Measurements from ENCODE around the gene ANKS6.
A peak's percentile ranks its signal among the peaks of the same experiment; 100 is the strongest.

Gene ANKS6

DNA sequence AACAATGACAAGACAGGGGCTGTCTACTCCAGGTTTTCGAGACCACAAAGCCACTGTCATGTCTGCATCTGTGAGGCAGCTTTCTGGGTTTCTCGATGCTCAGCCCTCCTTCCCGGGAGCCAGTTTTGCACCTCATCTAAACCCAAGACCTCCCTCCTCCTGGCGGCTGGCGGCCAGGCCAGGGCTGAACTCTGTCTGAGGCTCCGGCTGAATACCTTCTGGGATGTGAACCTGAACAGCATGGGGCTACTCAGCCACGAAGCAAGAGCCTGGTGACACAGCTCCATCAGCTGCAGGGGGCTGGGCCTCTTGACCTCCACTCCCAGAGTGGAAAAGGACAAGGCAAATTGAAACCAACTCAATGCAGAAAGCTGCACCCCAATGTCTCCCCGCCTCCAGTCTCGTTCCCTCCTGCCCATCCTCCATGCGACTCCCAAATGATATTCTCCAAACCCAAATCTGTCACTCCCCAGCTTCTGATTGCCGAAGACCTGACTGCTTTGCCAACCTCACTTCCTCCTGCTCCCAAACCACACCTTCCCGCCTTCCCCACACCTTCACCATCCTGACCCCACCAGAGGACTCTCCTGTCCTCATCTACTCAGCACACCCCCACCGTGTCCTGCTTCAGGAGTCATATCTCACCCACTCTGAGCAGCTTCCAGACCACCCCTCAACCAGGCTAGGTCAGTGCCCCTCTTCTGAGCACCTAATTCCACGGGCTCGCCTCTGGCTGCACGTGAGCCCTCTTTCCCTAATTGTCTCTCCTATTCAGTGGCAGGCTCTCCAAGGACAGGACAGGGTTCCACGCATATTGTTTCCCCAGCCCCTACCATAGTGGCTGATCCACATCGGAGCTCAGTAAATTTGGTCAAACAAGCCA, 4.5 kb downstream of the ANKS6 start:
- no peak for DNase-seq (ENCODE audit: low read depth)

DNA sequence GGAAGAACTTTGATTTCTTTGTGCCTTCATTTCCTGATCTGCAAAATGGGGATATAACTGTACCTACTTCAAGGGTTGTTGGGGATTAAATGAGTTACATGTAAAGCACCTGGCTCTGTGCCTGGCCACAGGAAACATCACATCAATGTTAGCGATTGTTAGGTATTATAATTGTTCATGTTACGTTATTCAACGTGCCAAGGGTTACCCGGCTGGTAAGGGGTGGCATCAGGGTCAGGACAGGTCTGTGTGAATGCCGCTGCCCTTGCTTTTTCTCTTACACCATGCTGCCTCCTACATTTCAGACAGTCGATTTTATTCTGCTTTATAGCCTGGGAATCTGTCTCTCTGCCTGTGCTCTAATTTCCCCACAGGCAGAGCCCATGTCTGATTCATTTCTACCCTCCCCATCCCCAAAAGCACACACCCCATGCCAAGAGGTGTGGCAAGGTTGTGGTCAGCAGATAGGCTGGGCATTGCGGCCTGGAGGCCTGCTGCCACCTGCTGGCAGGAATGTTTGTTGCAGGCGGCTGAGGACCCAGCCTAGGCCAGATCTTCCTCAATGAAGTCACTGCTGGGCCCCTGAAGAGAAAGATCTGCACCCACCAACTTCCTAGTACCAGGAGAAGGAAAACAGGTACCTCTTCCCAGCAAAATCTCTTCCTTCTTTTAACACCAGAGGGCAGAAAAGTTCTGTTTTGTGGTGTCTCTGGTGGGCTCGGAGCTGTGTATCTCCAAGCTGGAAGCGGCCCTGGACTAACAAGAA, 5.3 kb downstream of the ANKS6 start:
- peak; percentile 96 for DNase-seq (ENCODE audit: low read depth)

DNA sequence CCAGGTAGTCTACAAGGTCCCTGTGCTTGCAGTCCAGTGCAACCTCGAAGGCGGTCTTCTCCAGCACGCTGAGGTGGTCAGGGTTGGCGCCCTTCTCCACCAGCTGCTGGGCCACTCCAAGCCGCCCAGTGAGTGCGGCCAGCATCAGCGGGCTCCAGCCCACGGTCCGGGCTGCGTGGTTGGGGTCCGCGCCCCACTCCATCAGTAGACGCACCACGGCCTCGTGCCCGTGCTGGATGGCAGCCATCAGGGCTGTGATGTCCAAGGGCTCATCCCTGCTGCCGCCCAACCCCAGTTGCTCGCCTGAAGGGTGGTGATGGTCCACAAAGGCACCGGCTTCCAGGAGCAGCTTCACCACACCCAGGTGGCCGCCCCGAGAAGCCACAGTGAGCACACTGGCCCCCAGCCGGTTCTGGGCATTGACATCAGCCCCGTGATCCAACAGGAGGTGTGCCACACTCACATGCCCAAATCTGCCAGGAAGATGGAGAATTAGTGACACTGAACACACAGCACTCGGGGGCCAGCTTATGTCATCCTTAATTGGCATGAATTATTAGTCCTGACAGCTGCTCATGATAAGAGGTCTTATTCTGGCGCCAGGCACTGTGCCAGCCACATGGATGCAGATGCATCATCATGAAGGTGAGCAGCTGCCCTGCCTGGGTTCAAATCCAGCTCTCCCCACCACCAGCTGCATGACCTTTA, 6.1 kb downstream of the ANKS6 start:
- DNase-seq (ENCODE audit: low read depth), result no peak

DNA sequence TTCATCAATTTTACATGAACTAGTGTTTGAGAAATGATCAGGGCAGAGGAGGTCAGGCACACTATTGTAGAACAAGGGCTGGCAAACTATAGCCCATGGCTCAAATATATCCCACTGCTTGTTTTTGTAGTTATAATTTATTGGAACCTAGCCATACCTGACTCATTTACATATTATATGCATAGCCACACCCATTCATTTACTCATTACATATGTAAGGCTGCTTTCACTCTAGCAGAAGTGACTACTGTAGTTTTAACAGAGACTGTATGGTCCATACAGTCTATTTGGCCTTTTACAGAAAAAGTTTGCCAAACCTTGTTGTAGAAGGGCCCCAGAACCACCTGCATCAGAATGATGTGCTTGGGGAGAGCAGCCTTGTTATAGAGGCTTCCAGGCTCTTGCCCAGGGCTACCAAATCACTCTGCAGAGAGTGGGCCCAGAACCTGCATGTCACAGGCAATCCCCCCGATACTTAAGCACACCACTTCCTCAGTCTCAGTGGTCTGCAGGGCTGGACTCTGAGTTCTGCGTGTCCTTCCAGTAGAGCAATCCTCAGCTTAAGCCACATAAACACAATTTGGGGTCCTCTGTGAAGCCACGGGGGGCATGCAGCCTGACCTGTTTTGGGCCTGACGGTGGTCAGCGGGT, 6.7 kb downstream of the ANKS6 start:
- no peak for DNase-seq (ENCODE audit: low read depth)

DNA sequence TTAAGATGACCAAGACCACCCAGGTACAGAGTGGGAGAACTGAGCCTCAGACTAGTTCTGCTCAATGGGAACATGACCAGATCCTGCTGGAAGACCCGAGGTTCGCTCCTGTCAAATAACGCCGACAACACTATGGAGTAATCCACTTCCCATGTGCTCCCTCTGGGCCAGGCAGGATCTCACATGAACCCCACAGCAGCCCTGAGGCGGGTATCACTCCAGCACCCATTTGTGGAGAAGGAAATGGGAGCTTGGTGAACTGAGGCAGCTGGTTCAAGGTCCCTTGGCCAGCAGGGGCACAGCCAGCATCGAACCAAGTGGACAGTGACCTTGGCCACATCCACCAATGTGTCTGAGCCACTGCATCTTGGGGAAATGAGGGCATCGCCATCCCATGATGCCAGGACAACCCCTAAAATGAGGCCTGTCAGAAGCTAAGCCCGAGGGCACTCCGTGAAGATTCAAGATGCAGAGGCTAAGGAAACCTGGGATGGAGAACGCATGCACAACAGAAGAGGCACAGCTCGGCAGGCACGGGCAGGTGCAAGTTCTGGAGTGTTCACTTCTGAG, 8.5 kb downstream of the ANKS6 start:
- no peak for DNase-seq (ENCODE audit: low read depth)

DNA sequence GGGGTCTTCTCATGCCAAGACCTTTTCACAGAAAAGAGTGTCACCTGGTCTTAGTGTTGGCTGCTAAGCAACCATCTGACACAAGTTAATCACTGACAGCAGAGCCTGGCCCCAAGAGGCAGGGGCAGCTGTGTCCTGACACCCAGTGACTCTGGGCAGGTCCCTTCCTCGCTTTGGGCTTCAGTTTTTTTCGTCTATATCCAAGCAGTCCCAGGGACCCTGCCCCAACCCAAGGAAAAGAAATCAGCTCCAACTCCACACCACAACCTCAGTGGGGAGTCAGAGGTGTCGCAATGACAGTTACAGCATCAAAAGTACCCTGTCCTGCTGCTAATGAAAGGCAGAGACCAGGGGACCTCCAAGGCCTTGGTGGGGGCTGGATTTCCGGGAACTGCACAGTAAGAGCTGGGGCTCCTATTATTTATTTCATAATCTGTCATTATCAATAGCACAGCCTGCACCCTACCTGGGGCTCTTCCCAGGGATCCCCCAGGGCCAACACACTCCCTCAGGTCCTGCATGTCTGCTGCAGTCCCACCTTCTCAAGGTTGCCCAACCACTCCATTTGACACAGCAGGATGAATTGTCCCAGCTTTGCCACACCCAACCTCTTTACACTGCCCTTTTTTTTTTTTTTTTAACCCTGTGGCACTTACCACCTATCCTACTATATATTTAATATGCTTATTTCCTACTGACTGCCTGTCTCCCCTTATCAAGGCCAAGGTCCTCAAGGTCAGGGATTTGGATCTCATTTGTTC, 9.4 kb downstream of the ANKS6 start:
- no peak for DNase-seq (ENCODE audit: low read depth)

DNA sequence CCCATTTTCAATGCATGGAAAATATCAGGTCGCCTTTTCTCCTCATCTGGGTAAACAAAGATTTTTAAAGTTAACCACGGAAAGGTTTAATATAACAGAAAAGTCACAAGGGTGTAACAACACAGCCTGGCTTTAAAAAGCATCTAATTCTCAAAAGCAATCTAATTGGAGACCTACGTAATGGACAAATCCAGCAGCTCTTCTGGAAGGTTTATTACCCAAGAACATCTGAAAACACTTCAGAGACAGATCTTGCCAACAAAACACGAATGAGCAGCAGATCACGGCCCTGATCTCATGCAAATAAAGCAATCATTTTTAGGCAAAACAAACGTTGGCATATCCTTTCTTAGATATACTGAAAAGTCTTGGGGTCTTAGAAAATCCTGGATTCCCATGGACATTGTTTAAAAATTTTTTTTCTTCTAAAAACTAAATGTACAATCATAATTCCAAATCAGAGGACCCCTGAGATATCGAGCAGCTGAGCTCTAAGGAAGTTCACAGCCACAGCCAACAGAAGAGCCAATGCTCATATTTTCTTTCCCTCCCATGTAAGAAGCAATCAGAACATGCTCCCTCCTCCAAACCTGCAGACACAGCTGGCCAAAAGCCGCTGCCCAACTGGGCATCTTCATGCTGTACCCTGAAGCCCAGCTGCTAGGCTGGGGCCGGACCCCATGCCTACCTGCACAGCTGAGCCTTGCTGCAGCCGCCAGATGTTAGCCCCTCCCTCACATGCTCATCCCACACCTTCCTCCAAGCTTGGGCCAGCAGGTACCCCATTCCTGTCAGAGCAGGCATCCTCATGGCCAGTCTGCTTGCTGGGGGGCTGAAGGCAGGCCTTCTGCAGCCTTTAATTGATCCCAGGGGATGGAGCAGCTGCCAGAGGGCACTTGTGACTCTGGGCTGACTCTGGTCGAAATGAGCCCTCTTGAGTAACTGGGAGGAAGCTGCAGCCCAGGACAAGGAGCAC, 11.2 kb downstream of the ANKS6 start:
- DNase-seq (ENCODE audit: low read depth), result no peak

DNA sequence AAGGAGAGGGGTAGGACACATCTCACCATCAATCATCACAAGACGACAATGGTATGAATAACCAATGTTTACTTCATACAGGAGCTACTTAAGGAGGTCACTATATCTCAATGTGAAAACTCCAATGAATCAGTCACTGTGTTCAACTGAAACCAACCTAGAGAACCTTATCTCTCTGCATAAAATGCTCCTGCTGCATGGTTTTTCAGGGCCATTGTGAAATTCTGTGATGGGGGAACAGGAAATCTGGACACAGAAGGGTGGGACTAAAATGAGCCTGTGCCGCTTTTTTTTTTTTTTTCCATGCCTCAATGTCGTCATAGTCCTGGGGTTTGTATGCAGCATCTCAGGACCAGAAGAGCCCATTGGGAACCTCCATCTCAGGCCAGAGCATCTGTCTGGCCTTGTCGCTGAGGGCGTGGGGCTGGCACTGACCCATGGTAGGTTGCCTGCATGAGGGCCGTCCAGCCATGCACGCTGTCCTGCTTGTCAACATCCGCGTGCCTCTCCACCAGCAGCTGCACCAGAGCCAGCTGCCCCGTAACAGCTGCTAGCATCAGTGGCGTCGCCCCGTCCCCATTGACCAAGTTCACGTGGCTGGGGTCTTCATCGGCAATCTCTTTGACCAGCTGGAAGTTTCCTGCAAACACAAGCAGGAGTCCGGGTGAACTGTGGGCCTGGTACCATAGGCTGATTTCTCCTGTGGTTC, 12.7 kb downstream of the ANKS6 start:
- DNase-seq (ENCODE audit: low read depth), result no peak

DNA sequence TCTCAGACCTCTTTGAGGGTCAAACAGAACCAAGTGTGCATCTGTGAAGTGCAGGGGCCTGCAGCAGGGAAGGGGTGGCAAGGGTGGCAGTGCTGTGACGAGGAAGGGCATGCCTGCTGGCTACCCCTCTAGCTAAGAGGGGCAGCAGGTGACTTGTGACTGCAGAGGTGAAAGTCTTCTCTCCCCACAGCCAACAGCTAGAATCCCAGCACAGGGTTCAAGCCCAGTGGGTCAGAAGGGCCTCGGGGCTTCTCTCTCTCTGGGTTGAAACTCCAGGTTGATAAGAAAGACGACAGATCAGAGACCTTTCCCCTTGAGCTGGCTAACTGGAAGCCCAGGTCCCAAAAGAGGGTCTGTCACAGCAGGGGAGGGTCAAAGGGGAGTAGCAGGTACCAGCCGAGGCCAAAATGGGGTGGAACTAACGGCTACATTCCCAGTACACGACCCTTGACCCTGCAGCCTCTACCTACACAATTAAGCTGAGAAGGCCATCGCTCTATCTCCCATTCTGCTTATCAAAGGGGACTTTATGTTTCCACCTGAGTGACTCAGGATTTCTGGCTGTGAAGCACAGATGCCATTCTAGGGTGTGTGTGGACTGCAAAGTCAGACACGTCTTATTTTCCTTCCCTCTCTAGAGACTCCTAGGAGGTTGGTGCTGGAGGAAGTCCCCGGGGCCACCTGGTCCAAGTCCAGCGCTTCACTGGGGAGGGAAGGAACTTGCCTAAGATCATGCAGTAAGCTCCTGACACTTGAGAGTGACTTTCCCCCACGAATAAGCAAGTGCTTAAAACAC, 14.6 kb downstream of the ANKS6 start:
- DNase-seq (ENCODE audit: low read depth), result no peak

DNA sequence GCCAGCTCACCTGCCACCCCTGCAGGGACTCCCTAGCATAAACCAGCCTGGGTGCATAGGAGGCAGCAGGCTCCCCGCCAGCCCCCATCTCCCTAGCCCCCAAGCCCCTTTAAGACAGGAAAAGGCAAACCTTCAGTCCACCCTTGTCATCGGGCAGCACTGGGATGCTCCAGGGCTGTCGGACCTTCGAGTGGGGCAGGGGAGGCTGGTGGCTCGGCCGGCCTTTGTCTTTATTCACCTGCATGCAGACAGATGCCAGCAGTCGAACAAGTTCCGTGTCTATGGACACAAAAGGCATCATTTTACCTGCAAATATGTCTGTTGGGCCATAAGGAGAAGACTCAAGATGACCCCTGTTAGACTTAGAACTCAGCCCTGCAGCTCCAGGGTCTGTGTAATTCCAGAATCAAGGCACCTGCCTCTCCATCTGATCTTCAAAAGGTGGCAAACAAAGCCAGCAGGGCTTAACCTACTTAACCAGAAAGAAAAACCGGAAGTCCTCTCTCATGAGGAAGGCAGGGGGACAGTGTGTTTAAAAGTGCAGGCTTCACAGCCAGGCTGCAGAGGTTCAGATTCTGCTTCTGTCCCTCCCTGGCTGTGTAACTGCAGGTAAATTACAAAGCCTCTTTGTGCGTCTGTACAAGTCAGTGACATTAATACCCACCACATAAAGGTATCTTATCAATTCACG, 16.2 kb downstream of the ANKS6 start:
- DNase-seq (ENCODE audit: low read depth), result no peak

DNA sequence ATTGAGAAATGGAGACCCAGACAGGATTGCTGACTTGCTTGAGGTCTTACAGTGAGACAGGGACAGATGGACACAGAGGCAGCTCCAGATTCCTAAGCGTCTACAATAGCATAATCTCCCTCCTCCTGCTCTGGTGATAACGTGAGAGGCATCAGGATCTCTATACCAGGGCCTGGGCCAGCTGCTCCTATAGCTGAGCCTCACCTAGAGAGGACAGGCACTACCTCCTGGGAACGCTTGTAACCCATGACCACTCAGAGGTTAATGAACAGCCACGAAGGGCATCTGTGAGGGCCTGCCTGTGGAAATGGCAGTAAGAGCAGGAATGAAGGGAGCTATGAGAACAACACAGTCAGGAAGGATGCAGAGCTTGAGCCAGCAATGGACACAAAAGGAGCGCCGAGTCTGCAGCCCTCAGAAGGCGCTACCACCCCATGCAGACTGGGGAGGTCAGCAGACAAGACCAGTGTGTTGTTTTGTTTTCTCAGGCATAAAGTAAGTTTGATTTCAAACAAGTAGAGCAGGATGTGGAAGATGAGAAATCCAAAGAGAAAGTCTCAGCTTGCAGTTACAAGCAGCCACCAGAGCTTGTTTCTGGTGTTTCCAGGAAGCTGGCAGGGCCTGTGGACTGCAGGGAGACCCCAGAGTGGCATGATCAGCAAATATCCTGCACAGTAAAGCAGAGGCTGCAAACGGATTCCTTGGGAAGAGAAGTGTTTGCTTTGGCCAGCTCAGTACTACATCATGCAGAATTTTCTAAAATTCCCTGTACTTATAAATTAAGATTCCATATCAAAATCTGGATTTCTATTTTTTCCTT, 17.4 kb downstream of the ANKS6 start:
- no peak for DNase-seq (ENCODE audit: low read depth)

DNA sequence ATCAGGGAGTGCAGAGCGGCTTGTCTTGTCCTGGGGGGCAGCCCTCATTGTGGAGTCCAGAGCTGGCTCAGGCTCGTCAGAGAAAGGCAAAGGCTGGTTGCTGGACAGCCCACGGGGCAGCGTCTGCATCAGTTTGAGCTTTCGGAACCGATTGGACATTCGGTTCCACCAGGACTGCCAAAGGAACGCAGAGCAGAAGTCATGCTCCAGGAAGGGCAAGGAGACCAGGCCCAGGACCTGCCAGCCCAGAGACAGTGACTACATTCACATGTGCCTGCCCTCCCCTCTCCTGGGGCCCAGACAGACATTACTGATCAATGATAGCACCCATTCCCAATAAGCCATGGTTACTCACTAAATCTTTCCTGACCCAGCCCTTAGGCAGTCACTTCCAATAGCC, 18.1 kb downstream of the ANKS6 start:
- DNase-seq (ENCODE audit: low read depth), result no peak

DNA sequence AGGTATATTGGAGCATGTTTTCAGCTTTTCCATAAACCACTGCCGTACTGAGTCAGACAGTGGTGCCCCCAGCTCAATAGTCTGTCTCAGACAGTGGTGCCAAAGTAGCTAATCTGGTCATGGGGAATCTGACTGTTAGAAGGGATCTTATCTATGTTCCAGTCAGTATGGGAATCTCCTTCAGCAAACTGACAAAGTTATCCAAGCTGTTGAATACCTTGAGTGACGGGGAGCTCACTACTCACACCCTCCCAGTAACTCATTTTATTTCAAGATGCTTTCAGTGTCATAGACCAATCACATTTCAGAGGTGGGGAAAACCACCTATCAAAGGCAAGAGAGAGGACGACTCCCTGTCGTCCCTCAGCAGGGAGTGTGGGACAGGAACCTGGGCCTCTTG, 18.7 kb downstream of the ANKS6 start:
- DNase-seq (ENCODE audit: low read depth), result no peak

DNA sequence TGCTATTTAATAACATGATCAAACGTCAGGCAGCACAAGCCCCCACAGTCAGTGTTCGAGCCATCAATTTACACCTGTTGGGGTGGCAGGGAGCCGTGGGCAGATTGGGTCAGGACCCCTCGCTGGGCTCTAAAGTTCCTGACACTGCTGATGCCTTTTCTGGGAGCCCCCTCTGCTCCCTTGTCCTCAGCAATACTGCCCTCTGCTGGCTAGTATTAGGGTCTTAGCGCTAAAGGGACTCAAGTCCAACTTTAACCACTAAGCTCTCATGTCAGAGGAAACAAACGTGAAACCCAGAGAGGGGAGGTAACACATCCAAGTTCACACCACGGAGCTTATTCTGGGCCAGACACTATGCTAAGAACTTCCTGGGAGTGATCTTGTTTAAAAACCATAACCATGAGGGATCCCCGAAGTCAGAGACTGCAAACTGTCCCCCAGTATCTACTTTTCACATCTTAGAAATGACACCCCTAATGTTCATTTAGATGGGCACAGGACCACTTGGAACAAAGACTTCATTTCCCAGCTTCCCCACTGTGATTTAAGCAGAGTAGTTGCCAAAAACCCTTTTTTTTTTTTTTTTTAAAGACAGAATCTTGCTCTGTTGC, 20.4 kb downstream of the ANKS6 start:
- peak; percentile 71 for DNase-seq (ENCODE audit: low read depth)

DNA sequence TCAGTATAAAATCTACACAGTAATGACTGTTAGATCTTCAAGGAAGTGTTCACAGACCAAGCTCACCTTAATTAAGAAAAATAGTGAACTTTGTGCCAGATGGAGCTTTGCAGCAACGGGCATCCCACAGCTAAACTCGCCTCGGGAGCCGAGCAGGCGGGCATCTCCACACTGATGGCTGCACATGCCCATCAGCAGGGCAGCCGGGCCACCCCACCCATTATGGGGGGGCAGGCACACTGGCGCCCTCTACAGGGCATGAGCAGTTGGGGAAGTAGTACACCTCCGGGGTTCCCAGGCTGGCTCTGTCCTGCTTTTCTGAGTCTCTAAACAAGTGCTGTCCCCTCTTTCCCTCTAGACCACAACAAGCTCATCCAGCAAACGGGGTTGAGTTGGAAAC, 21.6 kb downstream of the ANKS6 start:
- DNase-seq (ENCODE audit: low read depth), result peak; percentile 29

DNA sequence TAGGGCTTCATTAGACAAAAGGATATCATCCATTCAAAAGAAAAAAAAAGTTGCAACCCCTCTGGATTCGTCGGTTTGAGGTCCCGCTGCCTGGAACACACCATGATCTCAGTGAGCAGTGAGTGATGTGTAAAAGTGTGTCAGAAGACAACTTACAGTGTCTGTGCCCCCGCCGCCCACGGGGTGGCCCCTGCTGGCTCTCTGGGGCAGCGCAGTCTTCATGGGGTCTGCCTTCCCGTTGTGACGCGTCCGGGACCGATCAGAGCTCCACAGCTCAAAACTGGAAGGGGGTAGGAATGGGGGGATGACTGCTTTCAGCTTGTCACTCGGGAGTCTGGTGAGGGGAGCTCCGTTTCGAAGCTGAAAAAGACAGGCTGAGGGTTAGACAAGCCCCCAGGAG, 22.6 kb downstream of the ANKS6 start:
- DNase-seq (ENCODE audit: low read depth), result no peak

All from EH (cell line).